GM21381 (cell line): ENCODE results near the gene METTL25.

Experiments used
- ATAC-seq: cut with Tn5 transposase; IDR thresholded peaks from one replicate; pipeline ENCODE4 v1.9.1; 2021; ENCODE audit warnings: mild to moderate bottlenecking, moderate library complexity; ENCODE audit not compliant: unreplicated experiment

METTL25 gene

GRCh38 chr12:82400819-82401218 lies 42.5 kb downstream of the METTL25 start:
- no peak for ATAC-seq

GRCh38 chr12:82406651-82407050 lies 48.3 kb downstream of the METTL25 start:
- no peak for ATAC-seq

- no peak for ATAC-seq
Measured at GRCh38 chr12:82407481-82407880, 49.2 kb downstream of the METTL25 start.

- ATAC-seq: no peak
Measured at GRCh38 chr12:82408844-82409243, 50.5 kb downstream of the METTL25 start.

- no peak for ATAC-seq
Measured at GRCh38 chr12:82411546-82412230, 53.4 kb downstream of the METTL25 start.

- ATAC-seq: no peak
Measured at GRCh38 chr12:82412246-82412645, 53.9 kb downstream of the METTL25 start.

- ATAC-seq: no peak
Measured at GRCh38 chr12:82414044-82414443, 55.7 kb downstream of the METTL25 start.

GRCh38 chr12:82414926-82415325 lies 56.6 kb downstream of the METTL25 start:
- no peak for ATAC-seq

GRCh38 chr12:82415402-82415801 lies 57.1 kb downstream of the METTL25 start:
- no peak for ATAC-seq

- no peak for ATAC-seq
Measured at GRCh38 chr12:82425241-82425640, 66.9 kb downstream of the METTL25 start.

GRCh38 chr12:82426081-82426480 lies 67.8 kb downstream of the METTL25 start:
- no peak for ATAC-seq

- no peak for ATAC-seq
Measured at GRCh38 chr12:82426586-82426985, 68.3 kb downstream of the METTL25 start.

GRCh38 chr12:82430541-82431145 lies 72.3 kb downstream of the METTL25 start:
- ATAC-seq: no peak

GRCh38 chr12:82434392-82434911 lies 76.1 kb downstream of the METTL25 start:
- no peak for ATAC-seq

GRCh38 chr12:82436354-82436753 lies 78.0 kb downstream of the METTL25 start:
- no peak for ATAC-seq

GRCh38 chr12:82437744-82438143 lies 79.4 kb downstream of the METTL25 start:
- no peak for ATAC-seq

GRCh38 chr12:82438356-82438755 lies 80.0 kb downstream of the METTL25 start:
- ATAC-seq: no peak

- ATAC-seq: no peak
Measured at GRCh38 chr12:82440885-82441284, 82.6 kb downstream of the METTL25 start.

GRCh38 chr12:82448911-82449578 lies 90.7 kb downstream of the METTL25 start:
- ATAC-seq: no peak

GRCh38 chr12:82456633-82457032 lies 98.3 kb downstream of the METTL25 start:
- no peak for ATAC-seq

- no peak for ATAC-seq
Measured at GRCh38 chr12:82458101-82458500, 99.8 kb downstream of the METTL25 start.

GRCh38 chr12:82461393-82461792 lies 103.1 kb downstream of the METTL25 start:
- ATAC-seq: no peak
